DMS53 (cell line): ENCODE data around the gene STXBP6.

Experiments used
- DNase-seq: peaks from one replicate; lab custom pipeline; 2025; lab: John Stamatoyannopoulos, UW

The STXBP6 gene

GRCh38 chr14:25049568-25050268, at the start of gene STXBP6:
Gene STXBP6 (minus strand): TSS chr14:25050147. CDS start chr14:24974818, 75,329 bp downstream.
- DNase-seq = peak; percentile 79

GRCh38 chr14:25097120-25097519, 47.2 kb upstream of the STXBP6 start:
- DNase-seq = no peak

- no peak for DNase-seq
Measured at GRCh38 chr14:25095736-25096437, 45.9 kb upstream of the STXBP6 start.

- DNase-seq = no peak
Measured at GRCh38 chr14:25094171-25094907, 44.4 kb upstream of the STXBP6 start.

GRCh38 chr14:25092258-25092740, 42.4 kb upstream of the STXBP6 start:
- DNase-seq = no peak

- DNase-seq = peak; percentile 7
Measured at GRCh38 chr14:25090716-25091454, 40.9 kb upstream of the STXBP6 start.

- DNase-seq = no peak
Measured at GRCh38 chr14:25090256-25090655, 40.3 kb upstream of the STXBP6 start.

GRCh38 chr14:25089496-25089895, 39.5 kb upstream of the STXBP6 start:
- no peak for DNase-seq

- no peak for DNase-seq
Measured at GRCh38 chr14:25086821-25087396, 37.0 kb upstream of the STXBP6 start.

- DNase-seq = no peak
Measured at GRCh38 chr14:25086081-25086480, 36.1 kb upstream of the STXBP6 start.

- DNase-seq = no peak
Measured at GRCh38 chr14:25080682-25081081, 30.7 kb upstream of the STXBP6 start.

- DNase-seq = no peak
Measured at GRCh38 chr14:25079311-25079710, 29.4 kb upstream of the STXBP6 start.

- DNase-seq = no peak
Measured at GRCh38 chr14:25074099-25074685, 24.2 kb upstream of the STXBP6 start.

GRCh38 chr14:25069879-25070278, 19.9 kb upstream of the STXBP6 start:
- DNase-seq = no peak

GRCh38 chr14:25067600-25067999, 17.7 kb upstream of the STXBP6 start:
- no peak for DNase-seq

GRCh38 chr14:25062022-25062321, 12.0 kb upstream of the STXBP6 start:
- no peak for DNase-seq

GRCh38 chr14:25056688-25057078, 6.7 kb upstream of the STXBP6 start:
- DNase-seq = no peak

- no peak for DNase-seq
Measured at GRCh38 chr14:25055992-25056687, 6.2 kb upstream of the STXBP6 start.

- no peak for DNase-seq
Measured at GRCh38 chr14:25055005-25055404, 5.1 kb upstream of the STXBP6 start.

- no peak for DNase-seq
Measured at GRCh38 chr14:25053585-25053984, 3.6 kb upstream of the STXBP6 start.

GRCh38 chr14:25052921-25053320, 3.0 kb upstream of the STXBP6 start:
- DNase-seq = no peak
